ENCODE data around the gene TYSND1. TPM values are rescaled to one million over a fixed set of nuclear protein-coding genes. Genes with fewer than 3 reads are reported as not detected.
A peak's percentile ranks its signal among the peaks of the same experiment; 100 is the strongest.
"Not testable (repeated sequence)": the region's sequence is repeated elsewhere in the genome, so short reads cannot be mapped to it uniquely, and the experiment has no call there.

TYSND1 gene
- polyA plus RNA-seq, 1 donor from 2014 or later: 21.0 TPM

DNA sequence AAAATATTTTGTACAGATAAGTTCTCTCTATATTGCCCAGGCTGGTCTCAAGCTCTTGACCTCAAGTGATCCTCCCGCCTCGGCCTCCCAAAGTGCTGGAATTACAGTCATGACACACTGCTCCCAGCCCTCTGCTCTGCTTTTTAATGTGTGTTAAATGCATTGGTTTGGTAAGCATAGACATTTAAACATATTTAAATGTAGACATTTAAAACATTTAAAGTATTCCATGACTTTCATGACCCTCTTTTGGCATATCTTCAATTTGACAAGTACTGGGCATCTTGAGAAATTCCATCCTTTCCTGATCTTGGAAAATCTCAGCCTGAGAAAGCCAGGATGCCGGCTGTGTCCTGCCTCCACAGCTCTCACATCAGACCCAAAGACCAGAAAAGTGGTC is 29.0 kb upstream of the TYSND1 start:
- H3K27ac Mint-ChIP-seq: no peak overlapping the region
- H3K36me3 Mint-ChIP-seq: no peaks in the 10 kb centered on the region
- H3K27me3 Mint-ChIP-seq: peaks cover 2% of the 10 kb centered on the region
- peak overlapping the region in 1 of 4 donors; percentile 45 for H3K4me3 Mint-ChIP-seq
- H3K9me3 Mint-ChIP-seq: peaks cover 0 to 3% (median 0%) of the 10 kb centered on the region in 3 donors
- peaks cover 0 to 11% (median 11%) of the 10 kb centered on the region in 3 donors for H3K4me1 Mint-ChIP-seq

DNA sequence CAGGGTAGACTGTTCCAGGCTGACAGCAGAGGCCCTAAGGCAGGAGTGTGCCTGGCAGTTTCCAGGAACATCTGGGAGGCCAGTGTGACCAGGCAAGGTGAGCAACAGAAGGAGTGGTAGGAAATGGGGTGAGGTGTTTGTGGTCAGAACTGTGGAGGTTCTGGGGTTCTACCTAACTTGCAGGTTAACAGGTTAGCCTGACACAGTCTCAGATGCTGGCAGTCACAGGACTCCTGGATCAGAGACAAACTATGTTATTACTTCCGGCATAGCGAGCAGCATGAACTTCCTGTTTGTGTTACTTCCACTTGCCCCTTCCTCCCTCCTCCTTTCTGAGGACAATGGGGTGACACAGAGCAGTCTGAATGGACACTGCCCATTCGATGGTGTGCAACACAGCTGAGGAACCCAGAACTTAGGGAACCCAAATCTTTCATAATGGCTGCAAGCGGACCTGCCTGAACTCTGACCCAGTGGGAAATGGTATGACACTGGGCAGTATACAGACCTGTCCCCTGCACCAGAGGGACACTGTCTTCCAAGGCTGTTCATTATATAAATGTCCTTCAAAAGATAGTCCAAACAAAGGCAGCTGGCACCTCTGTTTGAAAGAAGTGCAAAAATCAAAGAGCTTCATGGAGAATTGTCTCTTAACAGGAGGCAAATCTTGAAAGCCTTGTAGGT is 27.7 kb upstream of the TYSND1 start:
- H3K9me3 Mint-ChIP-seq: no peaks in the 10 kb centered on the region
- peaks cover 5 to 15% (median 14%) of the 10 kb centered on the region in 3 donors for H3K4me1 Mint-ChIP-seq
- no peaks in the 10 kb centered on the region for H3K36me3 Mint-ChIP-seq
- no peaks in the 10 kb centered on the region for H3K27me3 Mint-ChIP-seq
- H3K27ac Mint-ChIP-seq: peak overlapping the region in 2 of 3 donors; percentile 76 to 82
- peak overlapping the region in 1 of 4 donors; percentile 41 for H3K4me3 Mint-ChIP-seq

DNA sequence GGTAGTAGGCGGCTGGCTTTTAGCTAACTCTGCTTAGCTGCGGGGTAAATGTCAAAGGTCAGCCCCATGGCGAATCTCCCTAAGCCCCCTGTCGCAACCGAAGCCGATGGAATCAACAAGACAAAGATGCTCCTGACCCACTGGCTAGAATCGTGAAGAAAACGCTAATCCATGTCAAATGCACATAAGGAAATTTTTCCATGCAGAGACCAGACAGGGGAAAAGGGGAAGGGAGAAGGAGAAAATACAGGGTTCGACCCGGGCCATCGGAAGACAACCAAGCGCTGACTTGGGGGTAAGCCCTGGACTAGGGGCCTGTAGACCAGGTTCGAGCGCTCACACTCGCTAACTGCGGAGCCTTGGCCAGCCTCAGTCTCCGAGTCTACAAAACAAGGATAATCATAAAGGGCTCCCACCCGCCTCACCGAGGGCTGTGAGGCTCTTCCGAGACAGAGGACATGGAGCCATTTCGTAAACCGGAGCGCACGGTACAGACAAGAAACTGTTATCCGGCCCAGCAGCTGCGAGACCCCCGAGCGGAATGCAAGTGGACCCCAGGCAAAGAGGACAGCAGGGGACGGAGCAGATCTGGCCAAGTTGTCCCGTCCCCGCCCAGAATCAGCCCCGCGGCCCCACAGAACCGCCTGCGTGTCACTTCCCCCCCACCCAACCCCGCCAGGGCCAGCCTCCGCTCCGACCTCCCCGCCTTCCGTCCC is 23.3 kb upstream of the TYSND1 start:
- Mint-ChIP-seq H3K4me3 (peak overlapping the region; percentile 91 to 97 (median 96)), H3K9me3 (no peaks in the 10 kb centered on the region), H3K27ac (peak overlapping the region; percentile 93 to 97 (median 96)), H3K27me3 (no peaks in the 10 kb centered on the region), H3K36me3 (peaks cover 3% of the 10 kb centered on the region), H3K4me1 (peaks cover 35 to 38% (median 37%) of the 10 kb centered on the region in 3 donors)

DNA sequence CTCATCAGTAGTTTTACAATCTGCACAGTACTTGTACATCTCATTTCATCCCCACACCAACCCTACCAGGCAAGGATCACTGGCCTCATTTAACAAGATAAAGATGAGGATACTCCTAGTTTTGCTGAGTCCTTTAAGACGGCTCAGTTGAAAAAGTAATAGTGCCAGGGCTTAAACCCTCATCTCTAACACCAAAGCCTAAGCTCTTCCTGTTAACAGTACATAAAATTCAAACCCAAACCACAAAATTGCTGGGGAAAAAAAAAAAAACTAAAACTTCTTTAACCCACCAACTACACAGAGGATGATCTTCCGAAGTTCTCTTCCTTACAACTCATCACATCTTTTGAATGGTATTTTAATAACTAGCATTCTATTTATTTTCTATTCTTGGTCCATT is 22.5 kb upstream of the TYSND1 start:
- Mint-ChIP-seq H3K36me3 (peaks cover 3% of the 10 kb centered on the region), H3K4me1 (peaks cover 36 to 39% (median 37%) of the 10 kb centered on the region in 3 donors), H3K9me3 (no peaks in the 10 kb centered on the region), H3K4me3 (peak overlapping the region; percentile 91 to 97 (median 96)), H3K27ac (peak overlapping the region; percentile 93 to 97 (median 96)), H3K27me3 (no peaks in the 10 kb centered on the region)

DNA sequence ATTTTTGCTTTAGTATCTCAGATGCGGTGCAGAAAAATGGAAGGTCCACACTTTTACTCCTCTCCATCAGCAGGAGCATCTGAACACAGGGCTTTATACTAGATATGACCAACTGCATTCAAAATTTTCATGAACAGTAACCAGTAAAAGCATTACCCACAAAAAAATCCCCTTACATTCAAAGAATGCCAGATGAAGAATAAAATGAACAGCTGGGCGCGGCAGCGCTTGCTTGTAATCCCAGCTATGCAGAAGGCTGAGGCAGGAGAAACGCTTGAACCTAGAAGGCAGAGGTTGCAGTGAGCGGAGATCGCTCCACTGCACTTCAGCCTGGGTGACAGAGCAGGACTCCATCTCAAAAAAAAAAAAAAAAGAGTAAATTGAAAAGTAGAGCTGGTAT is 20.7 kb upstream of the TYSND1 start:
- H3K4me1 Mint-ChIP-seq: peaks cover 46 to 52% (median 46%) of the 10 kb centered on the region in 3 donors
- H3K27me3 Mint-ChIP-seq: no peaks in the 10 kb centered on the region
- peak overlapping the region in 1 of 3 donors; percentile 28 for H3K27ac Mint-ChIP-seq

DNA sequence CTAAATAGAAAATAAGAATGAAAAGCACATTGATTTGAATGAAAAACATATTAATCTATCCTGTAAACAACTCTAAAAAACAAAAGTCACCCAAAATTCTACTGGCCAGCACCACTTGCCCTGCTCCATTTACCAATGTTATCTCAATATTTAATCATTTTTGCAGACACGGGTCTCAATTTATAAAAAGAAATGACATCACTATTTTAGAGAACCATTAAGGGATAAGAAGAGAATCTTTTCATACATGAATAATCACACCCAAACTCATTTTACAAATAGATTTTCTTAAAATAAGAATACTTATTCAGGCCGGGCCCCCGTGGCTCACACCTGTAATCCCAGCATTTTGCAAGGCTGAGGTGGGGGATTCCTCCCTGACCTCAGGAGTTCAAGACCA is 19.9 kb upstream of the TYSND1 start:
- H3K4me1 Mint-ChIP-seq: peaks cover 48 to 58% (median 51%) of the 10 kb centered on the region in 3 donors
- peak overlapping the region in 2 of 4 donors; percentile 5 to 30 for H3K4me3 Mint-ChIP-seq
- H3K27me3 Mint-ChIP-seq: no peaks in the 10 kb centered on the region
- peak overlapping the region in 1 of 3 donors; percentile 63 for H3K27ac Mint-ChIP-seq
- H3K36me3 Mint-ChIP-seq: peaks cover 3% of the 10 kb centered on the region
- H3K9me3 Mint-ChIP-seq: no peaks in the 10 kb centered on the region

More for the DNA sequence above, 20.7 kb upstream of the TYSND1 start:
- no peaks in the 10 kb centered on the region for H3K9me3 Mint-ChIP-seq
- H3K4me3 Mint-ChIP-seq: peak overlapping the region in 2 of 4 donors; percentile 13 to 82
- peaks cover 3% of the 10 kb centered on the region for H3K36me3 Mint-ChIP-seq

DNA sequence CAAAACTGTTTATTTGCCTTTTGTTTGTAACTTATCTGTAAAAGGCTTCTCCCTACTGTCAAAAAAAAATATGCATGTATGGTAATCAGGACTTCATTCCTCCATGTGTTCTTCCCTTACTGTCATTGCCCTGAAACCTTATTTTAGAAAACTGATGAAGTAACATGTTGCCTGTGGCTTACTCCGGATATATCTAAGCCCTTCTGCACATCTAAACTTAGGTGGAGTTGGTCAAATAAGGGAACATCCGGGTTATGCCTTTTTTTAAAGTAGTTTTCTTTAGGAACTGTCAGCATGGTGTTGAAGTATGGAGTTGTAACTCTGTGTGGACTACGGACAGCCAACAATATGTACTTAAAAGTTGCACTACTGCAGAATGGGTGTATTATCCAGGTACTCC is 17.7 kb upstream of the TYSND1 start:
- Mint-ChIP-seq H3K9me3 (no peaks in the 10 kb centered on the region), H3K4me3 (peak overlapping the region in 1 of 4 donors; percentile 37)

DNA sequence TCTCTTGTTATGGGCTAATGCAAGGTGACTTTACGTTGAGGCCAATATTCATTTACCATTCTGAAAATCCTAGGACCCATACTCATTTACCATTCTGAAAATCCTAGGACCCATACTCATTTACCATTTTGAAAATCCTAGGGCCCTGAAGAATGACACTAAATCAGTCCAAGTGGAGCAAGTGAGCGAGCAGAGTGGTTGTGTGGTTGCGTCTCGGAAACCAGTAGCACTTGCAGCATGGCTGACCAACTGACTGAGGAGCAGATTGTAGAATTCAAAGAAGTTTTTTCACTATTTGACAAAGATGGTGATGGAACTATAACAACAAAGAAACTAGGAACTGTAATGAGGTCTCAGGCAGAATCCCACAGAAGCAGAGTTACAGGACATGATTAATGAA is 16.9 kb upstream of the TYSND1 start:
- Mint-ChIP-seq H3K36me3 (peaks cover 3% of the 10 kb centered on the region), H3K9me3 (no peaks in the 10 kb centered on the region)

More for the DNA sequence above, 17.7 kb upstream of the TYSND1 start:
- Mint-ChIP-seq H3K4me1 (peaks cover 41 to 59% (median 47%) of the 10 kb centered on the region in 3 donors), H3K27me3 (no peaks in the 10 kb centered on the region), H3K27ac (peak overlapping the region in 1 of 3 donors; percentile 2), H3K36me3 (peaks cover 3% of the 10 kb centered on the region)

DNA sequence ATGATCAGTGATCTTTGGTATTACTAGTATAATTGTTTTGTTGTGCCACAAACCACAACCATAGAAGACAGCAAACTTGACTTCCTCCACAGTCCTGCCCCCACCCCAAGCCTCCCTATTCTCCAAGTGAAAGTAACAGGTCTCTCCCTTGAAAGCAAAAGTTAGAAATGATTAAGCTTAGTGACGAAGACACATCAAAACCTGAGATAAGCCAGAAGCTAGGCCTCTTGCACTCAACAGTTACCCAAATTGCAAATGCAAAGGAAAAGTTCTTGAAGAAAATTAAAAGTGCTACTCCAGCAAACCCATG is 16.3 kb upstream of the TYSND1 start:
- Mint-ChIP-seq H3K27ac (peak overlapping the region in 2 of 3 donors; percentile 57 to 58), H3K9me3 (no peaks in the 10 kb centered on the region), H3K27me3 (no peaks in the 10 kb centered on the region), H3K4me3 (peak overlapping the region in 3 of 4 donors; percentile 42 to 53 (median 47)), H3K4me1 (peaks cover 31 to 47% (median 39%) of the 10 kb centered on the region in 3 donors), H3K36me3 (peaks cover 3% of the 10 kb centered on the region)

More for the DNA sequence above, 16.9 kb upstream of the TYSND1 start:
- Mint-ChIP-seq H3K27me3 (no peaks in the 10 kb centered on the region), H3K4me3 (no peak overlapping the region), H3K4me1 (peaks cover 34 to 52% (median 41%) of the 10 kb centered on the region in 3 donors), H3K27ac (no peak overlapping the region)

DNA sequence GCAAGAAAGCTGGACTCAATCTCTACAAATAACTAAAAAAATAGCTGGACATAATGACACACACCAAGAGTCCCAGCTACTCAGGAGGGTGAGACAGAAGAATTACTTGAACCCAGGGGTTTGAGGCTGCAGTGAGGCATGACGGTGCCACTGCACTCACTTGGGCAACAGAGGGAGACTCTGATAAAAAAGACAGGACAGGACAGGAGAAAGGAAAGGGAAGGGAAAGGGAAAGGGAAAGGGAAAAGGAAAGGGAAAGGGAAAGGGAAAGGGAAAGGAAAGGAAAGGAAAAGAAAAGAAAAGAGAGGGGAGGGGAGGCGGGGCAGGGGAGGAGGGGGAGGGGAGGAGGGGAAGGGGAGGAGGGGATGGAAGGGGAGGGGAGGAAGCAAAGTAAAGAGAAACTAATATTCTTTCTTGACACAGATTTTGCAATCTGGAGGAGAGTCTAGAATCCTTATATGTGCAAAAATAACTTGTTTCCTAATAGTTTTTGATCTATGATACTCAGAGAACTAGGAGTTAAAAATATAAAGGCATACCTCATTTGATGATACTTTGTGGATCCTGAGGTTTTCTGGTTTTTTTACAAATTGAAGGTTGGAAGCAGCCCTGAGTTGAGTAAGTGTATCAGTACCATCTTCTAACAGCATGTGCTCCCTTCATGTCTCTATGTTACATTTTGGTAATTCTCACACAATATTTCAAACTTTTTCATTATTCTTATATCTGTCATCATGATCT is 15.8 kb upstream of the TYSND1 start:
- H3K36me3 Mint-ChIP-seq: peaks cover 3% of the 10 kb centered on the region
- no peaks in the 10 kb centered on the region for H3K27me3 Mint-ChIP-seq
- no peaks in the 10 kb centered on the region for H3K9me3 Mint-ChIP-seq
- peak overlapping the region in 3 of 4 donors; percentile 42 to 73 (median 53) for H3K4me3 Mint-ChIP-seq
- peak overlapping the region in 2 of 3 donors; percentile 57 to 58 for H3K27ac Mint-ChIP-seq
- H3K4me1 Mint-ChIP-seq: peaks cover 31 to 45% (median 36%) of the 10 kb centered on the region in 3 donors

DNA sequence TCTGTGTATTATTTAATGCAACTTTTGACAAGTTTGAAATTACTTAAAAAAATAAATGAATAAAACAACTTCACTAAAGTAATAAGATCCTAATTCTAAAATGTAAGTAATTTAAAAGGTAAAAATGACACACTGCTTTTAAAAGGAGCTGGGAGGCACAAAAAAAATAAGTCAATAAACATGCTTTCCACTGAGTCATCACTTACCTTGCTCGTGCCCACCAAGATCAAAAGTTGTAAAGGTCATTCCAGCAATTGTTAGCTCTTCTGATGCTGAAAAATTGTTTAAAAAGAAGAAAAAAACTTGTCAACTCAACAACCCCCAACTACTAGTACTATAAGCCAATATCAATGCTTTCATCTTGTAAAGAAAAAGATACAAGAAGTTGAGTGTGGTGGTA is 14.3 kb upstream of the TYSND1 start:
- Mint-ChIP-seq H3K27ac (no peak overlapping the region), H3K36me3 (peaks cover 10% of the 10 kb centered on the region), H3K27me3 (no peaks in the 10 kb centered on the region), H3K4me1 (peaks cover 24 to 36% (median 31%) of the 10 kb centered on the region in 3 donors), H3K4me3 (no peak overlapping the region), H3K9me3 (no peaks in the 10 kb centered on the region)

DNA sequence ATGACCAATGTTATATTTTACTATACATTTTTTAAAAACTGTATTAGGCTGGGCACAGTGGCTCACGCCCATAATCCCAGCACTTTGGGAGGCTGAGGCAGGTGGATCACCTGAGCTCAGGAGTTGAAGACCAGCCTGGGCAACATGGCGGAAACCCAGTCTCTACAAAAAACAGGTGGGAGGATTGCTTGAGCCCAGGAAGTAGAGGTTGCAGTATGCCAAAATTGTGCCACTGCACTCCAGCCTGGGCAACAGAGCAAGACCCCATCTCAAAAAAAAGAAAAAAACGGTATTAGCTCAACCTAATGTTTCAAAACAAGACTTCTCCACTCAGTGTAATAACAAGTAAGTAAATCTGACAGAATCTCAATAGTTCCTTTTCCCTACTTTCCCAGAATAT is 12.9 kb upstream of the TYSND1 start:
- not testable (repeated sequence) for H3K36me3 Mint-ChIP-seq, H3K9me3 Mint-ChIP-seq, H3K27me3 Mint-ChIP-seq, H3K27ac Mint-ChIP-seq, H3K4me3 Mint-ChIP-seq
- peaks cover 17 to 27% (median 26%) of the 10 kb centered on the region in 3 donors for H3K4me1 Mint-ChIP-seq

DNA sequence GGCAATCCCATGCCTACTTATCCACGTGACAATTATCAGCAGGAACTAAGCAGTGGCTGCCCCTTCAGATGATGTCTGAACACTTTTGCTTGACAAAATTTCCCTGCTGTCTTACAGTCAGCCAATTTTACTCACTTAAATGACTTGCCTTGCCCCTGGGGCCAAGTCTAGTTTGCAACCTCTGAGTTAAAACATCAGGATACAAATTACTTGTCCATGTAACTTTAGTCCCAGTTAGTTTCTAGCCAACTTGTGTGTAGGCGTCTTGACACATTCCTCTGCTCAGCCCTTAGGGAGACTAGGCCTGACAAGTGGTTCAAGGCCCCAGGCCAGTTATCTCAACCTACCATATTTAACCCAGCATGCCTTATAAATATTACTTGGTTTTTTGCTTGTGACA is 11.6 kb upstream of the TYSND1 start:
- Mint-ChIP-seq H3K9me3 (no peaks in the 10 kb centered on the region), H3K36me3 (peaks cover 8% of the 10 kb centered on the region), H3K4me1 (peaks cover 7 to 18% (median 17%) of the 10 kb centered on the region in 3 donors)

DNA sequence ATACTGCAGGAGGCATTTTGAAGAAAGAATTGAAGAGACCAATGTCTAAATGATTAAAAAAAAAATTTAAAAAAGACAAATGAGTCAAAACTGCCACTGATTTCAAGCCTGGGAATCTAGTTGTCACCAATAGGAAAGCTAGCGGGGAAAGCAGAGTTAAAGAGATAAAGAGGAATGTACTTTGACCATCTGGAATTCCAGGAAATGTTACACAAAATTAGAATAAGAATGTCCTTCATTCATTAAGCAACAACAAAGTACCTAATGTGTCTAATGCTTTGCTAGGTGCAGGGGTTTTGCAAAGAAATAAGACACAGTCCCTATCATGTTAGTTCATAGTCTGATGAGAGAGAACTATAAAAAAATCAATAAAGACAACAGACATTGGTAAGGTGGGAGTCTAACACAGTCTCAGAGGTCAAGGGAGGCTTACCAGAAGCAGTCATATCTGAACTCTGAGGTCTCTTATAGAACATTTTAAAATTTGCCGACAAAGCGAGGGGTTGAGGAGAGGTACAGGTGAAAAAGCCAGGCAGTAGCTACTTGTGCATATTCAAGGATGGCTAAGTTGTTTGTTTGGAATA is 8.8 kb upstream of the TYSND1 start:
- H3K27me3 Mint-ChIP-seq: no peaks in the 10 kb centered on the region
- H3K36me3 Mint-ChIP-seq: peaks cover 8% of the 10 kb centered on the region
- H3K4me1 Mint-ChIP-seq: peaks cover 0 to 4% (median 2%) of the 10 kb centered on the region in 3 donors
- H3K9me3 Mint-ChIP-seq: no peaks in the 10 kb centered on the region
- H3K27ac Mint-ChIP-seq: no peak overlapping the region
- H3K4me3 Mint-ChIP-seq: no peak overlapping the region

More for the DNA sequence above, 11.6 kb upstream of the TYSND1 start:
- Mint-ChIP-seq H3K4me3 (peak overlapping the region in 1 of 4 donors; percentile 17), H3K27me3 (no peaks in the 10 kb centered on the region), H3K27ac (no peak overlapping the region)

All from IgD-negative memory B cell (primary cell).